Measurements from ENCODE around the gene EXOC6B. TPM values are rescaled to one million over a fixed set of nuclear protein-coding genes. Genes with fewer than 3 reads are reported as not detected.

EXOC6B gene
- polyA plus RNA-seq, 3 donors: 3.2 to 8.2 (median 8.0) TPM

DNA sequence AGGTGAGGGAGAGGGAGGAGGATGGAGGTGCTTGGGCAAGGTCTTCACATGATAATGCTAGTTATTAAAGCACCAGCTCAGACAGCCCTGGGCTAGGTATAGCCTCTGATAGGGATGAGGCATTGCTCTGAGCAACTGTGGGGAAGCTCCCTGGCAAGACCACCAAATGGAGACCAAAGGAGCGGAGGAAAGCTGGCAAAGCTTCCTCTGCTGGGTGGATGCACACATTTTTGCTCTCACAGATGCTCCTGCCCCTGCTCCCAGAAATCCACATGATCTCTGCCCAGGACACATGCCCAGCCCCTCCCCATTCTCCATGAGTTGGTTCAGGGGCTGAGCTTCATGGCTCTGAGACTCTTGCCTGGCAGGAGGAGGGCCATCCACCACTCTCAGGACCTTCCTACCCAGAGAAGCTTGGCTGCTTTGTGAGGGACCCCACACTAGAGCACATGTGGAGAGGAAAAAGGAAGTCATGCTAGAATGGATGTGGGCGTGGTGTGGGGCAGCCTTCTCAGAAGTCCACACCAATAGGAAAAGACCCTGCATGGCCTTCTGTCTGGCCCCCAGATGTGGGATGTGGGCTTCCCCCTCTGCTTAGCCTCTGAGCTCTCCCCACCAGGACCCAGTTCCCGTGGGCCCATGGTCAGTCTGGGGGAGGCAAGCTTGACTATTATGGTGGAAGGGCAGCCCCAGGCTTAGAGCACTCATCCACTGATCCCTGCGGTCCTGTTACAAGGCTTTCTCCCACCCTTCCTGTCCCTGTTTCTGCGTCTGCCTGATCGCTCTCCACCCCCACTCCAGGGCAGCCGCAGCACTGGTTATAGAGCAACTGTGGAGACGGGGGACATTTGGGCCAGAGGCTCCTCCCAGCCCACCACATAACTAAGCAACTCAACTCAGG is 667.7 kb downstream of the EXOC6B start:
- whole genome bisulfite sequencing, 3 donors: 86 to 92% (median 87%) methylated on average over 8 of the region's 8 CpGs
- H3K27ac ChIP-seq (ENCODE audit: low read depth, low read length): no peak overlapping the region

DNA sequence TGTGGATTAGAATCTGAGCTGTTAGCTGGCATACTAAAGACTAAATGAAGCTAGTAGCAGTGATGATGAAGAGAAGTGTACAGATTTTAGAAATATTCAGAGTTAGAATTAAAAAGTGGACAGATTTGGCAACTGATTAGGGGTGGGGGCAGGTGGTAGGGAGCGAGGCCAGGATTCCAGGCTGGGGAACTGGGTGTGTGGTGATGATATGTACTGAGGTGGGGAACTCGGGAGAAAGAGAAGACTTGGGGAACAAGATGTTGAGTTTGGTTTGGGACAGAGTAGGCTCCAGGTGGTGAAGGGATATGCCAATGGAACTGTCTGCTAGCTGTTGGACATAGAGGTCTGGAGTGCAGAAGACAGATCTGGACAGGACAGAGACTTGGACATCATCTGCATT is 669.0 kb downstream of the EXOC6B start:
- H3K27ac ChIP-seq (ENCODE audit: low read depth, low read length): no peak overlapping the region
- 71 to 79% (median 79%) methylated on average over 2 of the region's 2 CpGs for WGBS, 3 donors

DNA sequence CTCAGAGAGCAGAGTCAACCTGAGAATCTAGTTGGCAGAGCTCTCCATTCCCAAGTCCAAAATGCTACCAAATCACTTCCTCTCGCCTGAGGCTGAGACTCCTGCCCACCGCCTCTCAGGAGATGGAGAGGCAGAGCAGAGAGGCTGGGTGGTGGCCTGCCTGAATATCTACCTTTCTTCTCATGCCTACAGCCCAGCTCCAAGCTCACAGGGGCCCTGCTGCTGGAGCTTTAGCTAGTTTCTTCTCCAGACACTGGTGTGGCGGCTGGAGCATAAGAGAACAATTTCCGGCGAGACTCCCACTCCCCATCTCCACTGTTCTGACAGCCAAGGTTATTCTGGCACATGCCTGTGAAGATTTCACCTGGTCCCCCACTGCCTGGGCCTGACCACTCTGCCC is 670.1 kb downstream of the EXOC6B start:
- no peak overlapping the region for H3K27ac ChIP-seq (ENCODE audit: low read depth, low read length)
- WGBS, 3 donors: 82 to 93% (median 89%) methylated on average over 5 of the region's 5 CpGs

DNA sequence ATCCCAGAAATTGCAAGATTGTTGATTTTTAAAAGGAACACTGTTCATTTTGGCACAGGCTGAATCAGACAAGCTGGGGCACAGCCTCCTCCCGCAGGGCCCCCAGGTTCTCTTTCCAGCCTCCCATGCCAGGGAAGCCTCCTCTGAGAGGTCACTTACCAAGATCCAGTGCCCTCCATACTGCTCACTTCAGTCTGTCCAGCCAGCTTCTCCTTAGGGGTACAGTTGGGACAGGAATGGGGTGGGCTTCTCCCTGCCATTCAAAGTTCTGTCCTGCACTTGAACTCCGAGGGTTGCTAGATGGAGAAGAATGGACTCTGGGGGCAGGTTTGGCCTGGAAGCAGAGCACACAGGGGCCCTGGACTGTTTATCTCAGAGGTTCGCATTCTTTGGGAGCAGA is 670.7 kb downstream of the EXOC6B start:
- 81 to 96% (median 91%) methylated on average over 3 of the region's 3 CpGs for WGBS, 3 donors
- H3K27ac ChIP-seq (ENCODE audit: low read depth, low read length): no peak overlapping the region

DNA sequence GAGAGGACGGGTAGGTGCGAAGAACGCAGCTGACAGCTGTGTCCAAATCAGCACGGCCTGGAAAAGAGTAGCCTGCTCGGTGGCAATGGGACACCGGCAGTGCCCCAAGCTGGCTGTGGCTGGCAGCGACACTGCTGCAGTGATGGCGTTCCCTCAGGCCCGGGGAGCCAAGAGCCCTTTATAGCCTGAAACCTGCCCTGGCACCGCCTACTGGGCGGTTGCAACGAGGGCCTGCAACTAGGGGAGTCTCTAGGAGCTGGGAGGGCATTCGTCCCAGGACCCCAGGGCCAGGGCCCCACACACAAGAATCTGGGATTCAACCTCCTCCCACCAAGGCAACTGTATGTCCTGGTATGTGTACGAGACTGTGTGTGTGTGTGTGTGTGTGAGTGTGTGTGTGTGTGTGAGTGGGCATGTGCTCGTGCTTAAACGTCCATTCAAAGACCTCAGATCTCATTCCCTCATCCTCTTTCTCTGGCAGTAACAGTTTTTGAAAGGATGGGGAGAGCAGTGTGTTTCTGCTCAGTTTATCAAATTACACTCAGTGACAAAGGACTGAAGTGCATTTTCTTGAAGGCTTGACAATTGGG is 671.4 kb downstream of the EXOC6B start:
- no peak overlapping the region for H3K27ac ChIP-seq (ENCODE audit: low read depth, low read length)
- 75 to 92% (median 88%) methylated on average over 16 of the region's 16 CpGs for WGBS, 3 donors

DNA sequence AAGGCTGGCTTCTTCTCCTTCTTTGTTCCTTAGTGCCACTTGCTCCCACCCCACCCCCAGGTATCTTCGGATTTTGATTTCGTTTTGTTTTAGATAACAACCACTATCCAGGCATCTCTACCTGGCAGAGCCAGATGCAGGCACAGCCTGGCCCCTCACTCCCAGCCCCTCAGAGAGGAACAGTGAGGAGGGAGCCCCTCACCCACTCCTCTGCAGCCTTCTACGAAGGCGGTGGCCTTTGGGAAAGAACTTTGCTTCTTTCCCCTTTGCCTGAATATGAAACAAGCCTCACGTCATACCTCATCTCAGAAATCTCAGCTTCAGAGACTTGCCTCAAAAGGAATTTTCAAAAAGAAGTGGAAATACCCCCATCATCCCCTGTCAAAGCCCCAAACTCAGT is 671.9 kb downstream of the EXOC6B start:
- no peak overlapping the region for H3K27ac ChIP-seq (ENCODE audit: low read depth, low read length)
- WGBS, 3 donors: 75 to 93% (median 92%) methylated on average over 5 of the region's 5 CpGs

DNA sequence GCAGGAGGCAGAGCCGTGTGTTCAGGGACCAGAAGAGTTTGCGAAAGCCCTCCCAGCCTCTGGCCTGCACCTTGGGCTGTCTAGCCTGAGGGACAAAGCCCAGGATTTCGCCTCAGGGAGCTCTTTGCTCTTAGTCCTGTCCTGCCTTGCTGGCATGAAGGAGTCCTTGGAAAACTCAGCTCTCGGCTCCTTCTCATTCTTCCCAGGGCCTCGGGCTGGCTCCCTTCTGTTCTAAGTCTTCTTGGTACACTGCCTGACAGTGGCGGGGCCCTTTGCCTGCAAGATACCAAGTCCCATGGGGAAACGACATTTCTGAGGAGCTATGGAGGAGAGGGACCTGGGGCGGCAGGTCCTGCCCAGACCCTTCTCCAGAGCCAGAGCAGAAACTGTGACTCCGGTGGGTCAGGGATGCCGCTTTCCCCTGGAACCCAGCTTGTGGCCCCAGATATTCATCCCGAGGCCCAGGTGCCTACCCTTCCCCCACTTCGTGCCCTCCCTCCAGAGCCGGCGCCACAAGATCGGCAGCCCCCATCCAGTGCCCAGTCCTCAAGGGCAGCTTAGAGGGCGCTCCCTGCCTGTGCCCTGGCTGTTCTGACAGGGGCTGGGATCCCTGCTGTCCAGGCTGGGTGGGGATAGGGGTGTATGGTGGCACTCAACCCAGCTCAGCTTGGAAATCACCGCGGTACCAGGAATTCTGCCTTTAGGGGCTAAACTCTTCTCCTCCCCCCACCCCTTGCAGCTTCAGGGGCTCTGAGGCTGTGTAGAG is 672.6 kb downstream of the EXOC6B start:
- WGBS, 3 donors: 74 to 88% (median 84%) methylated on average over 17 to 18 of the region's 18 CpGs
- H3K27ac ChIP-seq (ENCODE audit: low read depth, low read length): no peak overlapping the region

DNA sequence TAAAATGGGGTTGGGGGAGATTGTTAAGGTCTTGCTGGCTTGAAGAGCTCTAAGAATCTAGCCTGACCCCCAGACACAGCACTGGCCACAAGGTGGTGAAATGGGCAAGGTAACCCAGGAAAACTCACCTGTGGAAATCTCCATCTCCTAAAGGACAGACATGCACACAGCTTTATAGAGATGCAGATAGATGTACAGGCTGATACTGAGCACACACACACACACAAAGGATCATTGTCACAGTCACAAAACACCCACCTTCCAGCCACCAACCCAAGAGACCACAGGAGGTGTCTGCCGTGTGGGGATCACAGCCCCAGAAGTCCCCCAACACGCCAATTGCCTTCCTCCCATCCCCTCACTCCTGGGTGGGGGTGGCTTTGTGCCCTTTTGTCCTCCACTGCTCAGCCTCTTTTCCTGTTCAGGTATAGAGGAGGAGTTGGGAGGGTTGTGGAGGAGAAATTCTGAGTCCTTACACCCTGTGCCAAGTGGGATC is 674.9 kb downstream of the EXOC6B start:
- WGBS, 3 donors: 60 to 83% (median 70%) methylated on average over 2 of the region's 2 CpGs
- no peak overlapping the region for H3K27ac ChIP-seq (ENCODE audit: low read depth, low read length)

DNA sequence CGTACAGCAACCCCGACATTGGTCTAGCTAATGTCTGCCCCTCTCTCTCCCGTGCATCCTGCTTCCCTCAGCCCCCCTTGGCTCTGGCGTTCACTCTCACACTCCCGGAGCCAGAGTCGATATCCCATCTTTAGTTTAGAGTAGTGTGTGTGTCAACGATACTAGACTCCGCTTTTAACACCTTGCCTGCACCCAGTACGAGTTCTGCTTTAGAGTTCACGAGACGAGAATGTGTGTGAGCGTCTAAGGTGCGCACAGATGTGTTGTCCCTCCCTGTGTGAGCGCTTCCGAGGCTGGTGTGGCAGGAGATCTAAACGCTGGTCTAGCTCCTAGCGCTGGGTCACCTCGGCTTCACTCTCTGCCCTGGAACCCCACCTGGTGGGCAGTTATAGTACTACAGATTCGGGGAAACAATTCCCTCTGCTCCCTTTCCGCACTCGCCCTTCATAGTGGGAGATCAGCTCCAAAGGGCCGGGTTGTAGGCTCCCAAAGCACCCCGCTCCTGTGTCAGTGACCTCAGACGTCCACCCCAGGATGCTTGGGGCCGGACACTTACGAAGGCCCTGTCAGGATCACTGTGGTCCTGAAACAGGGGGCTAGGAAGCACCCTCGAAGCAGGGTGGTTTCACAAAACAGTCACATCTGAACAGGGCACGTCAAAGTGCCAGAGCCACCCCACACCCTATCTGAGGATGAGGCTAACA is 675.5 kb downstream of the EXOC6B start:
- WGBS, 3 donors: 5 to 6% (median 6%) methylated on average over 28 of the region's 28 CpGs
- no peak overlapping the region for H3K27ac ChIP-seq (ENCODE audit: low read depth, low read length)

DNA sequence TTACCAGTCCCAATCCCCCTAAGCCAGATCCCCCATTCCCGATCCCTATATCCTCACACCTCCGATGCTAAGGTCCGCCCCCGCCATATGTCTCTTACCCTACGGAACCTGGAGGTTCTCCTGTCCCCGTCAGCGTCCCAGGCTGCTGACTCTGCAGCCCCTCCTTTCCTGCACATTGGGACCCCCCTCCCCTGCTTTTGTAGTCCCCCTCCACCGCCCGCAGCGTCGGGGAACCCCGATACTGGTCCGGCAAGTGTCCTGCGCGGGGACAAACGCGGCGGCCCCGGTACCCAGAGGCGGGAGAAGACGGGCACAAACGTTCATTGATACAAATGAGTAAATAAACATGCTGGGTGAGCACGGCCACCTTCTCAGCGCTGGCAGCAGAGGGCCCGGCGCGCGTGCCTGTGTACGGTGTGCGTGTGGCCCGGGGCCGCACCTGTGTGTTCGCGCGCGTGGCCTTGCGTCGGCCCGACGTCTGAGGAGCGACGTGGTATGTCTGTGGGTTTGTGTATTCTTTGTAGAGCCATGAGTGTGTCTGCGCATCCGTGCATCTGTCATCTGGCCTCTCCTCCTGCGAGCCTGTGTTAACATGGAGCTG is 676.2 kb downstream of the EXOC6B start:
- no peak overlapping the region for H3K27ac ChIP-seq (ENCODE audit: low read depth, low read length)
- WGBS, 3 donors: 1 to 2% (median 1%) methylated on average over 44 to 45 of the region's 45 CpGs

DNA sequence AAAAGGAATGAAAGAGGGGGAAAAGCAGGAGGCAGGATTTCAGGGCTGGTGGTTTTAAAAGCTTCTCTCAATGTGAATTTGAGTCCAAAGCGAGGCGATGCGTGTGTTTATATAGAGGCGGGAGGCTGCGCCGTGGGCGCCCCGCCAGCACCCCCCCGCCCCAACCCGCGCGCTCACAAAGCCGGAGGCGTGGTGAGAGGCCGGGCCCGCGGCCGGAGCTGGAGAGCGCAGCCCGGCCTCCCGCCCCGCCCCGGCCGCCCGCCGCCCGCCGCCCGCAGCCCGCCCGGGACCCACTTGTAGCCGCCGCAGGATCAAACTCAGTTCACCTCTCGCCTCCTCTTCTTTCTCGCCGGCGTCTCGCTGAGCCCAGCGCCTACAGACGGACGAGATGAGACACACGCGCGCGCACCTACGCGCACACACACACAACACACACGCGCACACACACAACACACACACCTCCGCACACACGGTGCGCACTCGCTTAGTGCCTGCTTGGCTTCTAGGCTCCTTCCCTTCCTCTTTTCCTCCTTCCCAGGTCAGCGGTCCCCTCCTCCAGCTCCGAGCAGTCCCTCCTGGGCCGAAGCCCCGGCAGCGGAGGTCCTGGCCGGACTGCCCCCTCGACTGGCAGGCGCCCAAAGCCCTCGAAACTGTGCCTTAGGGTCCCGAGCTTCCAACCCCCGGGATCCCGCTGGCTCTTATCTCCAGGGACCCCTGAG is 676.8 kb downstream of the EXOC6B start:
- H3K27ac ChIP-seq (ENCODE audit: low read depth, low read length): no peak overlapping the region
- WGBS, 3 donors: 1% methylated on average over 30 to 65 of the region's 65 CpGs

DNA sequence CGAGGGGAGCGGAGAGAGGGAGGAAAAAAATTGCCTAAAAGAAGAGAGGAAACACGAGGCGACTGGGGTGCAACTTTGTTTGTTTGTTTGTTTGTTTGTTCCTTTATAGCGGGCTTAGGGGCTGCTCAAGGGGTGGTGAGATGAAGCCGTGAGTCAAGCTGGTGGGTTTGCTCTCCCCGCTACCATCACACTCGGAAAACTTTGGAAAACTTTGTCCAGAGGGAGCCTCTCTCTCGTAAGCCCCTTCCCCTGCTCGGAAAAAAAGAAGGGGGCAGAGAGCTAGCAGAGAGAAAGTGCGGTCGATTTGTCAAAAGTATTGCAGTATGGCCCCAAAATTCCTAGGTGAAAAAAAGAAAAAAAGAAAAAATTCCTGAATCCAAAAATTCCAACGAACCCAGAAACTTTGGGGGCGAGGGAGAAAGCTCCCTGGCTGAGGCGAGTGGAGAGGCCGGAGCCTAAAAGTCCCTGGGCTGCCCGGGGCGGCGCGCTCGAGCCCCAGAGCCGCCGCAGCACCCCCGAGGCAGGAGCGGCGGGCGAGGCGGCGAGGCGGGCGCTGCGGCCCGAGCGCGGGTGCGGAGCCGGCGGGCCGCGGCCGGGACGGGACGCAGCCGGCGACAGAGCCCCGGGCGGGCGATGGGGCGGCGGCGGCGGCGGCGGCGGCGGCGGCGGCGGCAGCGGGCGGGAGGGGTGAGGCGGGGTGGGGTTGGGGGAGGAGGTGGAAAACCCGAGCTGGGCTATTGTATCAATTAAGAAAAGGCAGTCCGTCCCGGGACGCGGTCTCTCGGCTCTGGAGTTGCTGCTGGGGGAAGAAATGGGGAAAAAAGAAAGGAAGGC is 677.6 kb downstream of the EXOC6B start:
- H3K27ac ChIP-seq (ENCODE audit: low read depth, low read length): no peak overlapping the region
- 1 to 2% (median 1%) methylated on average over 51 to 68 of the region's 68 CpGs for WGBS, 3 donors

DNA sequence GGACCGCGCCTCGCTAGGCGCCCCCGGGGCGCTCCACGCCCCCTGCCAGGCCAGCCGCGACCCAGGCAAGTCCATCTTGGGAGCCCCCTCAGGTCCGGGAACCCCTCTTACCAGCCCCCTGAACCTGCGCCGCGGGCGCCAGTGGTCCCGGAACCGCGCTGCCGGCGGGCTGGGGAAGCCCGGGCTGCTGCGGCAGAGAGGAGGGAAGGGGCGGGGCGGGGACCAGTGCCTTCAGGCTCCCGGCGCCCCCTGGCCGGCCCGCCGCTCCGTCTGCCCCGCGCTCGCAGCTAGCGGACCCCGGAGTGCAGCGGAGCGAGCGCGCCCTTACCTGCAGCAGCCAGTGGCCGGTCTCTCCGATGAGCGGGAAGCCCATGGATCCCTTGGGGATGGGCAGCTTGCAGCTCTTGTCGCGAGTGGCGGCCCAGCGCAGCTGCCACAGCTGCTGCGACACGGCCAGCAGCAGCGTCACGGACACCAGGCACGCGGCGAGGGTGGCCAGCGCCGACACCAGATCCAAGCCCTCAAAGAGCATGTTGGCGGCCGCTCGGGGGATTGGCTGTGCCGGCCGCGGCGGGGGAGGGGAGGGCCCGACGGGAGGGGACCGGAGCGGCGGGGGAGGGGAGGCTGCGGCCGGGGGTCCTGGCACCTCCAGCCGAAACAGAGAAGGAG is 678.4 kb downstream of the EXOC6B start, which contains the start of gene CYP26B1:
CYP26B1 (minus strand) TSS at position 560 of the 669 bp plus-strand sequence; CDS start at position 532, 28 bp downstream.
- no peak within 1 kb of the TSS for H3K27ac ChIP-seq (ENCODE audit: low read depth, low read length)
- 1 to 2% (median 2%) methylated on average over 52 to 69 of the region's 69 CpGs for WGBS, 3 donors

DNA sequence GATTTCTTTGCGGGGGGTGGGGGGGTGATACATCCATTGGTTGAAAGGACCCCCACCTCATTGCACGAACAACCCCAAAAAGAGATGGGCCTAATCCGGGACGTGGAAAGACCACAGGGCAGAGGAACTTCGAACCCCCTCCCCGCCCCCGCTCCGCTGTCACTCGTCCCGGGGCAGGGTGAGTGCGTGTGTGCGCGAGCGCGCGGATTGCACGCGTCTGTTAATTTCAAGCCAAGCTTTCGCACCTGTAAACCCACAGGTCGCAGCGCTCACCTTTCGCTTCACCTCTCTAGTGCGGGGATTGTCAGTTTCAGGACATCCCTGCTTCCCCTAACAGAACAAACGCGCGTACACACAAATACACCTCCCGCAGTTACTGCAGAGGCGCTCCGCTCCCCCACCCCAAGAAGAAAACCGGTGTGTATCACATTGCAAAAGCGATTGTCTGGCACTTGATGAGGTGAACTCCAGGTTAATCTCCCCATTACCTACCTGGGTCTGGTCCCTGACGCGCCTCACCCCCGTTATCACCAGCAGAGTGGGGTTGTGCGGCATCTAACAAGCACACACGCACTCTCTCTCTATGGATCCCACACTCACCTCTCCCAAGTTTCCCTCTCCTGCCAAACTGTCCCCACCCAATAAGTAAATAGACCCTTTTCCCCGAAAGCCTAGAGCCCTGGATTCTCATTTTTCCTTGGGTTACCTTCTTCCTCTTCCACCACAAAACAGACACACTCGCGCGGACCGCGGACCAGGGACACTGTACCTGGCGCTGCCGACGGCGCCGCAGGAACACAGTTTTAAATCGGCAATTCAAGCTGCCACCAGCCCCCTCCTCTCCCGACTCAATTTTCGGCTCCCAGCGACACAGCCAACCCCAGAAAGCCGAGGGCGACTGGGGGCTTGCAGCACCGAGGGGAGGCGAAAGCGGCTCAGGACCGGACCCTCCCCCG is 679.2 kb downstream of the EXOC6B start:
- no peak overlapping the region for H3K27ac ChIP-seq (ENCODE audit: low read depth, low read length)
- 5 to 6% (median 5%) methylated on average over 58 of the region's 58 CpGs for WGBS, 3 donors

All from adipose tissue (tissue), 3 donors.